GM21786 (cell line): ENCODE results near the gene BCL7A.

Source experiments
- ATAC-seq: cut with Tn5 transposase; IDR thresholded peaks from one replicate; pipeline ENCODE4 v1.9.1; 2021; ENCODE audit not compliant: unreplicated experiment

BCL7A gene

GRCh38 chr12:122076743-122077495 is 55.2 kb downstream of the BCL7A start:
- no peak for ATAC-seq

- peak; percentile 62 for ATAC-seq
Observed at GRCh38 chr12:122078141-122079032, 56.7 kb downstream of the BCL7A start, which contains the start of gene MLXIP. MLXIP (plus strand) TSS chr12:122078756; CDS start chr12:122078854, 98 bp downstream.

GRCh38 chr12:122079033-122079531 is 57.4 kb downstream of the BCL7A start:
- peak; percentile 2 for ATAC-seq

- no peak for ATAC-seq
Observed at GRCh38 chr12:122079532-122080081, 57.9 kb downstream of the BCL7A start.

GRCh38 chr12:122080149-122081082 is 58.7 kb downstream of the BCL7A start:
- ATAC-seq, result no peak

GRCh38 chr12:122081083-122081696 is 59.5 kb downstream of the BCL7A start:
- ATAC-seq, result no peak

- peak; percentile 53 for ATAC-seq
Observed at GRCh38 chr12:122081697-122082221, 60.1 kb downstream of the BCL7A start.

- ATAC-seq, result no peak
Observed at GRCh38 chr12:122082621-122083356, 61.1 kb downstream of the BCL7A start.

GRCh38 chr12:122084857-122085405 is 63.2 kb downstream of the BCL7A start:
- ATAC-seq, result no peak

GRCh38 chr12:122085591-122085990 is 63.9 kb downstream of the BCL7A start:
- no peak for ATAC-seq

- ATAC-seq, result no peak
Observed at GRCh38 chr12:122086116-122086515, 64.4 kb downstream of the BCL7A start.

GRCh38 chr12:122086641-122087285 is 65.1 kb downstream of the BCL7A start:
- ATAC-seq, result no peak

GRCh38 chr12:122087431-122088178 is 65.9 kb downstream of the BCL7A start:
- ATAC-seq, result no peak

- no peak for ATAC-seq
Observed at GRCh38 chr12:122088179-122088810, 66.6 kb downstream of the BCL7A start.

- ATAC-seq, result no peak
Observed at GRCh38 chr12:122089077-122089476, 67.4 kb downstream of the BCL7A start.

GRCh38 chr12:122090759-122091515 is 69.3 kb downstream of the BCL7A start:
- ATAC-seq, result no peak
